CD4-positive, alpha-beta T cell treated with Interleukin-1 beta for 1 hour (primary cell): Measurements from ENCODE around the gene ZNF610.
"Not testable (repeated sequence)": the region's sequence is repeated elsewhere in the genome, so short reads cannot be mapped to it uniquely, and the experiment has no call there.

ENCODE experiments used
- DNase-seq, 2 donors: peaks; one replicate each; pipeline ENCODE4 v3.0.0-alpha.2; 2020 to 2022

The ZNF610 gene

DNA sequence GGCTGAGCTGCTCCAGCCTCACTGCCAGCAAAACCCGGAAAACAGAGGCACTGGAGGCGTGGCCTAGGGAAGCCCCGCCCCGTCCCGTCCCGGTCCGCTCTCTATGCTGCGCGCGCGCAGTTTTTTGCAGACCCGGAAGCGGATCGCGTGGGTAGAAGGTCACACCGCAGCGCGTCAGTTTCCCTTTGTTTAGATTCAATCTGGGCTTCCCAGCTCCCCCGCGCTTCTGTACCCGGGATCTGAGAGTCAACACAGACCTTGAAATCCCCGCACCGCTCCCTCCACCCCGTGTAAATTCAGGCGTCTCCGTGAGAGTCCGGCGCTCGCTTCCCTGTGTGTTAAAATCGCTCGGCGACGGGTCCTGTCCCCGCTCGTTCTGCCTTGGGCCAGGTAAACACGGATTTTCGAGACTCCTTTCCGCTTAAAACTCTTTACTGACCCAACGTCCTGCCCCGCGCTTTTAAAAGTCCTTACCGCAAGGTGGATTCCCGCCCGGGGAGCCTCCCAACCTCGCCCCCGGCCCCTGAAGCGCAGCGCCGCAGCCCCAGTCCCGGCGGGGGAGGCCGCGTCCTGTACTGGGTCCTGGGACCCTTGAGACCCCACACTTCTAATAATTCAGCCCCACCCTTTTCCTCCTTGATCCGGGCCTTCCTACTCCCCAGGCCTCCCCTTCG, at the start of gene ZNF610:
ZNF610 (plus strand) TSS at position 127 of the 674 bp plus-strand sequence. CDS start 12,930 bp downstream, outside the sequence.
- DNase-seq, result peak; percentile 85 to 86

DNA sequence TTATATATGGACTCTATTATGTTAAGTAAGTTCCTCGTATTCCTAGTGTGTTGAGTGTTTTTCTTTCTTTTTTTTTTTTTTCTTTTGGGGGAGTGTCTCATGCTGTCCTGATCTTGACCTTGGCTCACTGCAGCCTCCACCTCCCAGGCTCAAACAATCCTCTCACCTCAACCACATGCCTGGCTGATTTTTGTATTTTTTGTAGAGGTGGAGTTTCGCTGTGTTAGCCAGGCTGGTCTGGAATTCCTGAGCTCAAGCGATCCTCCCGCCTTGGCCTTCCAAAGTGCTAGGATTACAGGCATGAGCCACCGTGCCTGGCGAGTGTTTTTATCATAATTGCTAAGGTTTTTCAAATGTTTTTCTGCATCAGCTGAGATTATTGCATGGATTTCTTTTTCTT, 49.8 kb upstream of the ZNF610 start:
- no peak for DNase-seq

DNA sequence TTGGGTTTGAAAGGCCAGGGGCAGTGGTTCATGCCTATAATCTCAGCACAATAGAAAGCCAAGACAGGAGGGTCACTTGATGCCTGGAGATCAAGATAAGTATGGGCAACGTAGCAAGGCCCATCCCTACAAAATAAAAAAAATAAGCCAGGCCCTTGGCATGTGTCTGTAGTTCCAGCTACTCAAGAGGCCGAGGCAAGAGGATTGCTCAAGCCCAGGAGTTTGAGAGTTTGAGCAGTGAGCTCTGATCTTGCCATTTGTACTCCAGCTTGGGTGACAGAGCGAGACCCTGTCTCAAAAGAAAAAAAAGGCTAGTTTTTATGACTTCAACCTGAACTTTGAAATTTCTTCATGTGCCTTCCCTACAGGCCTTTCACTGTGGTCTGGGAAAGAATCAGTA, 44.3 kb upstream of the ZNF610 start:
- no peak for DNase-seq

DNA sequence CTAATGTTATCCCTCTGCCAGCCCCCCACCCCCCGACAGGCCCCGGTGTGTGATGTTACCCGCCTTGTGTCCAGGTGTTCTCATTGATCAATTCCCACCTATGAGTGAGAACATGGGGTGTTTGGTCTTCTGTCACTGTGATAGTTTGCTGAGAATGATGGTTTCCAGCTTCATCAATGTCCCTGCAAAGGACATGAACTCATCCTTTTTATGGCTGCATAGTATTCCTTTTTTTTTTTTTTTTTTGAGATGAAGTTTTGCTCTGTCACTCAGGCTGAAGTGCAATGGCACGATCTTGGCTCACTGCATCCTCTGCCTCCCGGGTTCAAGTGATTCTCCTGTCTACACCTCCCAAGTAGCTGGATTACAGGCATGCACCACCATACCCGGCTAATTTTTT, 43.1 kb upstream of the ZNF610 start:
- not testable (repeated sequence) for DNase-seq

DNA sequence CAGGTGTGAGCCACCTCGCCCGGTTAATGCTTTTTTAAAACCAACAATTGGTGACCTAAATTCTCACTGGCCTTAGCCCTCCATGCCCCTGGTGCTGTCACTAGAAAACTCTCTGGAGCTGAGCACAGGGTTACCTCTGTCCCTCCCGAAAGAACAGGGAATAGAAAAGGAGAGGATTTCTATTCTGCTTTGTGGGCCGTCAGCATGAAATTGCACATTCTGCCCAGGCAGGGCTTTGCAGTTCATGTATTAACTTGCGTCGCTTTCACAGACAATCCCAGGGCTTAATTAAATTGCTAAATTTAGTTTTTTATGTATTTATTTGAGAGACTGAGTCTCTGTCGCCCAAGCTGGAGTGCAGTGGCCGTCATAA, 39.7 kb upstream of the ZNF610 start:
- no peak for DNase-seq

DNA sequence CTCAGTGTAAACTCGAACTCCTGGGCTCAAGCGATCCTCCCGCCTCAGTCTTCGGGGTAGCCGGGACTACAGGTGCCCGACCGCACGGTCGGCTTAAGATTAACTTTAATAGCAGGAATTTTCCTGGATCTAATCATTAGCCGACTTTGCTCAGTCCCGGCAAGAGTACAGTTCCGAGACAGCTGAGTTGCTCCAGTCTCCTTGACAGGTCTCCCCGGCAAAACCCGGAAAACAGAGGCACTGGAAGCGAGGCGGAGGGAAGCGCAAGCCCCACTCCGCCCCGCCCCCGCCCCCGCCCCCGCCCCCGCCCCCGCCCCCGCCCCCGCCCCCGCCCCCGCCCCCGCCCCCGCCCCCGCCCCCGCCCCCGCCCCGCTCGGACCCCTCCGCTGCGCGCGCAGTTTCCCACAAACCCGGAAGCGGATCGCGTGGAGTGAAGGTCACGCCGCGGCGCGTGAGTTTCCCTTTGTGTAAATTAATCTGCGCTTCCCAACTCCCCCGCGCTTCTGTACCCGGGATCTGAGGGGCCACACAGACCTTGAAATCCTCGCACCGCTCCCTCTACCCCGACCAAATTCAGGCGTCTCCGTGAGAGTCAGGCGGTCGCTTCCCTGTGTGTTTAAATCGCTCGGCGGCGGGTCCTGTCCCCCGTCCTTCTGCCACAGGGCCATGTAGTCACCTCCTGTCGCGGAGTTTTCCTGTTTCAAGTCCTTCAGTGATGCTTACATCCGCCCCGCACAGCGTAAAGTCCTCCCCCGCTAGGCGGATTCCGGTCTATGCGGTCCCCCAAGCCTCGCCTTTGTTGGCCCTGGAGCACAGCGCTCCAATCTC, 39.1 kb upstream of the ZNF610 start, which contains the start of gene ZNF480:
ZNF480 (plus strand) TSS at position 397 of the 828 bp plus-strand sequence. CDS start 3,244 bp downstream, outside the sequence.
- peak; percentile 83 to 85 for DNase-seq

DNA sequence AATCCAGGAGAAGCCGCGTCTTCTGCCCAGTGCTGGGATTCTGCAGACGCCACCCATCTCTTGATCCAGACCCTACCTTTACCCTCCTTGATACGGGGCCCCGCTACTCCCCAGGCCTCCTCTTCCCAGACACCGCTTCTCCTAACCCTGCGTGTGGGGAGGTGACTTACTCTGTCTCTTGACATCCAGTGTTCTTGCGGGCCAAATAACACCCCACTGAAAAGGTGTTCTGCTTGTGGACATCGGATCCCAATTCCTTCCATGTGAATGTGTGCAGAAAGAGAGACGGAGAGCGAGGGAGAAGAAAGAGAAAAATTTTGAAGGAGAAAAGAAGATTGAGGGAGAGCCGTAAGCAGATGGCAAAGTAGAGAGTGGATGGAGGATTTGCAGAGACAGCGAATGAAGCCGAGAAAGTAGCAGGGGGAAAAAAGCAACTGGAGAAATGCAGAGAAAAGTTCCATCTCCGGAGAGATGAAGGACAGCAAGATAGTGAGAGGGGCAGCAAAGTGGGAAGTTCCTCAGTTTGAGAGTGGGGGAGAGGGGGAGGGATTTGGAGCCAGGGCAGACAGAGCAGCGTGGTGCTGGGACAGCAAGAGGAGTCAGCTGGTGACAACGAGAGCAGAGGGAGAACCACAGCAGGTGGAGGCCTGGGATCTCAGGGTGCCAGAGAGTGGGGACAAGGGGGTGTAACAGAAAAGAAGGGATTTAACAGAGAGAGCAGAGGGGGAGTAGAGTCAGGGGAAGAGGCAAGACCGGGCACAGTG, 38.3 kb upstream of the ZNF610 start:
- no peak for DNase-seq

DNA sequence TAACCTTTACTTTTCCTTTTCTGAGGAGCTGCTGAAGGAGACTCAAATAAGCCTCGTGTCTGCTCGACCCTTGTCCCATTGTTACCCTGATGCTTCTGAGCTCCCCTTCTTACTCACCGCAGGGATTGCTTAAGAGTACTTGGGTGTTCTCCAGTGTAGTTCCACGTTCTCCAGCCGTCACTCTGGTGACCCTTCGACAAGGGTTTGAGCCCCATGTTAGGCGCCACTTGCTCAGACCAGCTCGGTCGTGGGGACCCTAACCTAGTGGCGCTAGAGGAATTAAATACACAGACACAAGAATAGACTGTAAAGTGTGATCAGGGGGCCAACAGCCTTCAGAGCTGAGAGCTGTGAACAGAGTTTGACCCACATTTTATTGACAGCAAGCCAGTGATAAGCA, 28.8 kb upstream of the ZNF610 start:
- peak in 1 of 2 donors; percentile 7 for DNase-seq

DNA sequence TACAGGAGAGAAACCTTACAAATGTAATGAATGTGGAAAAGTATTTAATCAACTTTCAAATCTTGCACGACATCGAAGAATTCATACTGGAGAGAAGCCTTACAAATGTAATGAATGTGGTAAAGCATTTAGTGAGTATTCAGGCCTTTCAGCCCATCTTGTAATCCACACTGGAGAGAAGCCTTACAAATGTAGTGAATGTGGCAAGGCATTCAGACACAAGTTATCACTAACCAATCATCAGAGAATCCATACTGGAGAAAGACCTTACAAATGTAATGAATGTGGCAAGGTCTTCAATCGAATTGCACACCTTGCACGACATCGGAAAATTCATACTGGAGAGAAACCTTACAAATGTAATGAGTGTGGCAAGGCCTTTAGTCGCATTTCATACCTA, 13.6 kb upstream of the ZNF610 start:
- DNase-seq, result no peak

DNA sequence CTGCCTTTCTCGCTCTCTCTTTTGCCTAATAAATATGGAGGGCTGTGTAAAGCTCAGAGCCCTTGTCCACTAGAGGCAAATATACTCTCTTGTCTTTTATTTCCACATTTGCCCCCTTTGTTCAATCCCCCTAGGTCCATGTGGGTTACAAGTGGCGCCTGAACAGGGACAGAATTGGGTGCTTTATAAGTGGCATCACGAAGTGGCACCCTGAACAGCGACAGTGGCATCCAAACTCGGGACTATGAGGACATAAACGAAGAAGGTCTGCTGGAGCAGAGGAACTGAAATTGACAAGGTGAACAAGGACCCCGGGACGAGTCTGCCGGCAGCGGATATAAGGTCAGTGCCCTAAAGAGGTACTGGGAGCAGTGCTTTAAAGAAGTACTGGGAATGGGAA, 4.3 kb upstream of the ZNF610 start:
- no peak for DNase-seq

DNA sequence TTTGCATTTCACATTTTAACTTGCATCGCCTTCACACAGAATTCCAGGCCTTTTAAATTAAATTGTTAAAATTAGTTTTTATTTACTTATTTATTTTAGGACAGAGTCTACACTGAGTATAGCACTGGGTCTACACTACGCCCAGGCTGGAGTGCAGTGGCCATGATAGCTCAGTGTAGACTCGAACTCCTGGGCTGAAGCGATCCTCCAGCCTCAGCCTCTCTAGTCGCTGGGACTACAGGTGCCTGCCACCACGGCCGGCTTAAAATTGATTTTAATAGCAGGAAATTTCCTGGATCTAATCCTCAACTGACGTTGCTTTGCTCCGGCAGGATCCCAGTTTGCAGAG, 301 bp upstream of the ZNF610 start:
- DNase-seq, result no peak

DNA sequence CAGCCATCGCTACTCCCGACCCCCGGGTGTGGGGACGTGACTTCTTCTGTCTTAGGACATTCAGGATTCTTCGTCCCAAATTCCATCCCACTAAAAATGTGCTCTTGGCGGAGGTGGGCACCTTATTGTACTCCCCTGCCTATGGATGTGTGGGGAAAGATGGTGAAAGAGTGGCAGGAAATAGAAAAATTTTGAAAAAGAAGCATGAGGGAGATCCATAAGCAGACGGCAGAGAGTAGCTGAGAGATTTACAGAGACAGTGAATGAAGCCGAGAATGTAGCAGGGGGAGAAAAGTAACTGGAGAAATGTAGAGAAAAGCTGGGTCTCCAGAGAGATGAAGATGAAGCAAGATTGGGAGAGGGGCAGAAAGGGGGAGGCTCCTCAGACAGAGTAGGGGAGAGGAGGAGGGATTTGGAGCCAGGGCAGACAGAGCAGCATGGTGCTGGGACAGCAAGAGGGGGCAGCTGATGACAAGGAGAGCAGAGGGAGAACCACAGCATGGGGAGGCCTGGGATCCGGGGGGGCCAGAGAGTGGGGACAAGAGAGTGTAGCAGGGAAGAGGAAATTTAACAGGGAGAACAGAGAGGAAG, 843 bp downstream of the ZNF610 start:
- no peak for DNase-seq

DNA sequence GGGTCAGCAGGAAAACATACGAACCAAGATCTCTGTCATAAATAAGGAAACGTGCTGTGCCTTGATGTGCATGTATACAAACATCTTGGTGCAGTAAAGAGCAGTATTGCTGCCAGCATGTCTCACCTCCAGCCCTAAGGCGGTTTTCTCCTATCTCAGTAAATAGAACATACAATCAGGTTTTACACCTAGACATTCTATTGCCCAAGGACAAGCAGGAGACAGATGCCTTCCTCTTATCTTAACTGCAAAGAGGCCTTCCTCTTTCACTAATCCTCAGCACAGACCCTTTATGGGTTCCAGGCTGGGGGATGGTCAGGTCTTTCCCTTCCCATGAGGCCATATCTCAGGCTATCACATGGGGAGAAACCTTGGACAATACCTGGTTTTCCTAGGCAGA, 3.0 kb downstream of the ZNF610 start:
- DNase-seq, result not testable (repeated sequence)

DNA sequence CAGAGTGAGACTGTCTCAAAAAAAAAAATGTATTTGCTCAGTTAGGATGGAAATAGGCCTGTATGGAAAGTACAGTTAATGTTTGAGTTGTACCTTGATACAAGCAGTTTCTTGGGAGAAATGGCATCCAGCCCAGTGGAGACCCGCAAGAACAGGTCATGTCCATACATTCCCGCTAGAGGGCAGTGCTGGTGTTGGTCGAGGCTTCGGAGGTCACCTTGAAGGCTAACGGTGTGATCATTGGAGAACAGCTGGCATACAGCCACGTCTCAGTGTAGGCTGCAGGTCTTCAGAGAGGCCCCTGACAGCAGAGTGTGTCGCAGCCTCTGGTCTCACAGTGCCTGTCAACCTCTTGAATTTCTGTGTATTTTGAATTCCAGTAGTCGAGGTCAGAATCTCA, 7.5 kb downstream of the ZNF610 start:
- DNase-seq, result peak; percentile 61 to 64

DNA sequence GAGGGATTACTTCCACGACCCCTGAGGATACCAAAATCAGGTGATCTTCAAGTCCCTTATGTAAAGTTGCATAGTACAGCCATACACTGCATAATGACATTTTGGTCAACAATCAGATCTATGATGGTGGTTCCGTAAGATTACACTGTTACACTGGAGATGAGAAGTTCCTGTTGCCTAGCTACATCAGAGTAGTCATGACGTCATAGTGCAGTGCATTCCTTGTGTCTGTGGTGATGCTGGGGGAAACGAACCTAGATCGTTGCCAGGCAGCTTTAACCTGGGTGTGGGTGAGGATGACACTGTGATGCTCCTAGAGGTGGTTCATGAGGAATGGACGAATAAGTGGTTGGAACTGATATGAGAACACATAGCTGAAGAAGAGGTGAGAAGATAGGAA, 9.1 kb downstream of the ZNF610 start:
- no peak for DNase-seq

DNA sequence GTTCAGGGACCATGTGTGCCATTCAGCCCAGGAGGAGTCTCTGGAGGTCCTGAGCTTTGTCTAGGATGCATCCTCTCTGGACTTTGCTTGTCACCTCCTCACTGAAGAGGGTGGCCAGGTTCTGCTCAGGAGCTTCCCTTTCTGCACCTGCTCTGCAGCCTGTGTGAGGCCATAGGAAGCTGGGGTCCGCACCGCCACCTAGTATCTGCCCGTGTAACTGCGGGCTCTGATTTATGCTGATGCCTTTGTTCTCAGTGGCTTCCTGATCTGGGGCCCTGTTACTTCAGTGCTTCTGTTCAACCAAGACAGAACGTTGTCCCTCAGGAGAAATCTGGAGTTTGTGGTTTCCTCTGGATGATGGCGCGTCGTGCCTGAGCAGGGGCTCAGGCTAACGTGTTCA, 15.5 kb downstream of the ZNF610 start:
- DNase-seq, result no peak

DNA sequence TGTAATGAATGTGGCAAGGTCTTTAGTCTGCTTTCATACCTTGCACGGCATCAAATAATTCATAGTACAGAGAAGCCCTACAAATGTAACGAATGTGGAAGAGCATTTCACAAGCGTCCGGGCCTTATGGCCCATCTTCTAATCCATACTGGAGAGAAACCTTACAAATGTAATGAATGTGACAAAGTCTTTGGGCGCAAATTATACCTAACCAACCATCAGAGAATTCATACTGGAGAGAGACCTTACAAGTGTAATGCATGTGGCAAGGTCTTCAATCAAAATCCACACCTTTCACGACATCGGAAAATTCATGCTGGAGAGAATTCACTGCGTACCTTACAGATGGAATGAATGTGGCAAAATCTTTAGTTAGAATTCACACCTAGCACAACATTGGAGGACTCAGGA, 30.4 kb downstream of the ZNF610 start:
- DNase-seq, result no peak

DNA sequence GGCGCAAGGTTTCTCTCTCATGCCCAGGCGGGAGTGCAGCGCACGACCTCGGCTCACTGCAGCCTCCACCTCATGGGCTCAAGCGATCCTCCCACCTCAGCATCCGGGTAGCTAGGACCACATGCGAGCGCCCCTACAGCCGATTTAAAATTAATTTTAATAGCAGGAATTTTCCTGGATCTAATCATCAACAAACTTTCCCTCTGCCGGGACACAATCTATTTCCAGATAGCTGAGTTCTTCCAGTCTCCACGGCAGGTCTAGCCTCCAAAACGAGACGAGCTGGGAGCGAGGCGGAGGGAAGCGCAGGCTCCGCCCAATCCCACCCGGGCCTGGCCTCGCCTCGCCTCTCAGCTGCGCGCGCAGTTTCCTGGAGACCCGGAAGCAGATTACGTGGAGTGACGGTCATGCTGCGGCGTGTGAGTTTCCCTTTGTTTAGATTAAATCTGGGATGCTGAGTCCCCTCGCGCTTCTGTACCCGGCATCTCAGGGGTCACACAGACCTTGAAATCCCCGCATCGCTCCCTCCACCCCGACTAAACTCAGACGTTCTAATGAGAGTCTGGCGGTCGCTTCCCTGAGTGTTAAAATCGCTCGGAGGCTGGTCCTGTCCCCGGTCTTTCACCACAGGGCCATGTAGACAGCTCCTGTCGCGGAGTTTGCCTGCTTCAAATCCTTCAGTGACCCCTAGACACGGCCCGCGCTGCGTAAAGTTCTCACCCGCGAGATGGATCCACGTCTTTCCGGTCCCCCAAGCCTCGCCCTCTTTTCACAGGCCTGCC, 33.7 kb downstream of the ZNF610 start, which contains the start of gene ZNF880:
ZNF880 (plus strand) TSS at position 365 of the 782 bp plus-strand sequence; CDS start at position 408, 43 bp downstream.
- peak; percentile 91 for DNase-seq

DNA sequence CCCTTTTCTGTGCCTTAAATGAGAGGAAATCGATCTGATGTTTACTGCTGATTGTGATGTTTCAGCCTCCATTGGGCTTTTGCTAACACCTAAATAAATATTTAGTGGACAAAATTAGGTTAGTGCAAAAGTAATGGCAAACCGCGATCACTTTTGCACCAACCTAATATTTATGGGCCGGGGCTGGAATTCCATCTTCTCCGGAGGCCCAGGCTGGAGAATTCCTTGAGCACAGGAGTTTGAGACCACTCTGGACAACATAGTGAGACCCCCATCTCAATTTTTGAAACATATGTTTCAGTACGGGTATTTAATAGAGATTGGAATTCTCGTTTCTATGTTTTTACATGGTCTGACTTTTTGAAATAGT, 34.3 kb downstream of the ZNF610 start:
- DNase-seq, result no peak

DNA sequence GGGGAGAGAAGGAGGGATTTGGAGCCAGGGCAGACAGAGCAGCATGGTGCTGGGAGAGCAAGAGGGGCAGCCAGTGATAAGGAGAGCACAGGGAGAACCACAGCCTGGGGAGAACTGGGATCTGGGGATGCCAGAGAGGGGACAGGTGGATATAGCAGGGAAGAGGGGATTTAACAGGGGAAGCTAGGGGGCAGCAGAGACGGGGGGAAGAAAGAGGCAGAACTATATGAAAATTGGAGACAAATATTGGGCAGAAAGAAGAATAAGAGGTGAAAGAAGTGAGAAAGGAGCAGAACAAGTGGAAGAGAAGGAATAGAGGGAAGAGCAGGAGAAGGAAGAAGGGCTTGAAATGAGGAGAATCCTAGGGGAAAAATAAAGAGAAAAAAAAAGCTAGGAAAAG, 55.1 kb downstream of the ZNF610 start:
- DNase-seq, result no peak

DNA sequence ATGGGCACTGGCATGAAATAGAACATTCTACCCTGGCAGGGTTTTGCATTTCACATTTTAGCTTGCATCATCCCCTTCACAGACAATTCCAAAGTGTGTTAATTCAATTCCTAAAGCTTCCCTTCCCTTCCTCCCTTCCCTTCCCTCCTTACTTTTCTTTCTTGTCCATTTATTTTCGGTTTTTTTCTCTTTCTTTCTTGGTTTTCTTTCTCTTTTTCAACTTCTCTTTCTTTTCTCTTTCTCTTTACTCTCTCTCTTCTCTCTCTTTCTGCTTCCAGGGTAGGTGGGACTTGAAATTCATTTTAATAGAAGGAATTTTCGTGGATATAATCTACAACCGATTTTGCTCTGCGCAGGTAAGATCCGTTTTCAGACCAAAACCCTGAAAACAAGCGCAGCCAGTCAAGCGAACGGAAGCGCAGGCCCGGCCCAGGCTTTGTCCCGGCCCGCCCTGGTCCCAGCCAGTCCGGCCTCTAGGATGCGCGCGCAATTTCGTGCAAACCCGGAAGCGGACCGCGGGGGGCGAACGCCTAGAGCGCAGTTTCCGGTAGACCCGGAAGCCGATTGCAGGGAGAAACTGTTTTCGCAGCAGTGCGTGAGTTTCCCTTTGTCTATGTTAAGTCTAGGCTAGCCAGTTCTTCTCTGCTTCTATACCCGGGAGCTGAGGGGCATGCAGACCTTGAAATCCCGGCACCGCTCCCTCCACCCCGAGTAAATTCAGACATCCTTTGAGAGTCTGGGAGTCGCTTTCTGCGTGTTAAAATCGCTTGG, 61.5 kb downstream of the ZNF610 start, which contains the start of gene ZNF528:
ZNF528 (plus strand) TSS at position 540 of the 771 bp plus-strand sequence. CDS start 4,165 bp downstream, outside the sequence.
- DNase-seq, result peak; percentile 92 to 93
